GM12873 (cell line): Measurements from ENCODE around the gene TFAP2D.

Source experiments
- CTCF ChIP-seq: IDR thresholded peaks from 2 replicates; pipeline ENCODE4 v1.5.1; 2012; ENCODE audit warnings: low read depth, mild to moderate bottlenecking, moderate library complexity, low read length, control low read depth; ENCODE audit not compliant: insufficient read depth; ENCODE audit errors: missing control alignments

TFAP2D gene

GRCh38 chr6:50721978-50722377 lies 8.7 kb downstream of the TFAP2D start:
- TF ChIP-seq CTCF, result no peak

GRCh38 chr6:50722829-50723554 lies 9.7 kb downstream of the TFAP2D start:
- no peak for TF ChIP-seq CTCF

- TF ChIP-seq CTCF, result no peak
Measured at GRCh38 chr6:50724381-50725124, 11.2 kb downstream of the TFAP2D start.

GRCh38 chr6:50734488-50734887 lies 21.2 kb downstream of the TFAP2D start:
- TF ChIP-seq CTCF, result no peak

- no peak for TF ChIP-seq CTCF
Measured at GRCh38 chr6:50742161-50742560, 28.8 kb downstream of the TFAP2D start.

- no peak for TF ChIP-seq CTCF
Measured at GRCh38 chr6:50744976-50745375, 31.6 kb downstream of the TFAP2D start.

GRCh38 chr6:50762798-50763197 lies 49.5 kb downstream of the TFAP2D start:
- no peak for TF ChIP-seq CTCF
